ENCODE results near the gene KAT6B. TPM values are rescaled to one million over a fixed set of nuclear protein-coding genes. Genes with fewer than 3 reads are reported as not detected.

The KAT6B gene
- total and polyA plus RNA-seq, 2 donors (not counting 1 experiment from before 2014, with no cell fraction given) = 8.6 to 111 TPM

DNA sequence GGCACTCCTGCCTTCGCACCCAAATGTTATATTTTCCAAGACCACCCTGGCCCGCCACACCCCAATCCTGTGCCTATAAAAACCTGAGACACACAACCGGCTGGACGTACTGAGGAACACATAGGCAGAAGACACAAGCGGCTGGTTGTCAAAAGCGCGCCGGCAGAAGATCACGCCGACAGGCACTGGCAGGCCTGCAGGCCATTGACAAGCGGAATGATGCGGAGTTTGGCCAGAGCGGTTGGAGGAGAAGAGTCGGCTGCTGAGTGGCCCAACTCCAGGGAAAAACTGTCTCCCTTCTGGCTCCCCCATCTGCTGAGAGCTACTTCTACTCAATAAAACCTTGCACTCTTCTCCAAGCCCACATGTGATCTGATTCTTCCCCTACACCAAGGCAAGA lies 245.4 kb downstream of the KAT6B start:
- CTCF ChIA-PET = no interaction called here

DNA sequence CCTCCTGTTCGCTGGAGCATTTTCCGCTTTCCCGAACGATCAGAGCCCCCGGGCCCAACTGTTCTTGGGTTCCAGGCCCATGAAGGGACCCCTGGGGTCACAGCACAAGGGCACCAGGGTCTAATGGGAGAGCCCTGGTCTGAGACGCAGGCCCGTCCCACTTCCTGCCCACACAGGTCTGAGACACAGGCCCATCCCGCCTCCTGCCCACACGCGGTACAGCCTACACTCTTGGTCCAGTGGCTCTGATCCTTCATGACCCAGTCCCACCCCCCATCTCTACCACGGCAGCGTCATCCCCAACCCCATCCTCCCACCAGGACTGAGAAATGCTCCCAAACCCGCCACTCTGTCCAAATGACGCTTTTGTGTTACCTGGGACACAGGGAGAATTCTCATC lies 246.3 kb downstream of the KAT6B start:
- no peaks in the 10 kb centered on the region for H3K9me3 Mint-ChIP-seq (ENCODE audit: insufficient read depth)
- 74% methylated on average over 13 of the region's 14 CpGs for WGBS (ENCODE audit: insufficient coverage)
- CTCF ChIA-PET = no interaction called here

More for the DNA sequence above, 245.4 kb downstream of the KAT6B start:
- DNase-seq = no peak
- H3K9me3 ChIP-seq (ENCODE audit: control extremely low read depth in 1 of 3, control insufficient read depth in 2 of 3, insufficient read depth in 1 of 3, low read length in 2 of 3) = no peaks in the 10 kb centered on the region
- Mint-ChIP-seq H3K9me3 (ENCODE audit: insufficient read depth) (no peaks in the 10 kb centered on the region), H3K4me1 (no peaks in the 10 kb centered on the region), H3K27me3 (no peaks in the 10 kb centered on the region), H3K4me3 (no peak overlapping the region), H3K27ac (no peak overlapping the region)
- no peaks in the 10 kb centered on the region for H4K20me1 ChIP-seq (ENCODE audit: control insufficient read depth, insufficient read depth, low read length, poor library complexity, severe bottlenecking)
- no peaks in the 10 kb centered on the region for H3K27me3 ChIP-seq (replicated peaks in 1 of 4; ENCODE audit: control extremely low read depth in 1 of 4, control insufficient read depth in 3 of 4, insufficient read depth in 4 of 4, low read length in 3 of 4)
- POLR2A ChIA-PET = no interaction called here
- 100% methylated on average over 13 of the region's 14 CpGs for WGBS (ENCODE audit: insufficient coverage)
- no peak overlapping the region for H3K4me3 ChIP-seq (ENCODE audit: control extremely low read depth in 1 of 5, extremely low read depth in 1 of 5, insufficient read depth in 1 of 5, low read depth in 2 of 5, low read length in 4 of 5)
- no peaks in the 10 kb centered on the region for H3K4me1 ChIP-seq (ENCODE audit: control insufficient read depth in 2 of 2, insufficient read depth in 2 of 2, low read length in 2 of 2)
- H3K36me3 ChIP-seq (replicated peaks in 1 of 2; ENCODE audit: control extremely low read depth in 1 of 2, control insufficient read depth in 1 of 2, extremely low read depth in 1 of 2, insufficient read depth in 2 of 2, low read length in 1 of 2) = no peaks in the 10 kb centered on the region
- H3K4me2 ChIP-seq (replicated peaks; ENCODE audit: low read depth, low read length, poor library complexity, severe bottlenecking) = no peak overlapping the region
- H2AFZ ChIP-seq (ENCODE audit: insufficient read depth, low read depth, low read length, poor library complexity, severe bottlenecking) = no peak overlapping the region
- no peak overlapping the region for H3K27ac ChIP-seq (ENCODE audit: low read length in 2 of 2)
- H3K9ac ChIP-seq (ENCODE audit: low read length) = no peak overlapping the region
- TF ChIP-seq, protein P1, sequence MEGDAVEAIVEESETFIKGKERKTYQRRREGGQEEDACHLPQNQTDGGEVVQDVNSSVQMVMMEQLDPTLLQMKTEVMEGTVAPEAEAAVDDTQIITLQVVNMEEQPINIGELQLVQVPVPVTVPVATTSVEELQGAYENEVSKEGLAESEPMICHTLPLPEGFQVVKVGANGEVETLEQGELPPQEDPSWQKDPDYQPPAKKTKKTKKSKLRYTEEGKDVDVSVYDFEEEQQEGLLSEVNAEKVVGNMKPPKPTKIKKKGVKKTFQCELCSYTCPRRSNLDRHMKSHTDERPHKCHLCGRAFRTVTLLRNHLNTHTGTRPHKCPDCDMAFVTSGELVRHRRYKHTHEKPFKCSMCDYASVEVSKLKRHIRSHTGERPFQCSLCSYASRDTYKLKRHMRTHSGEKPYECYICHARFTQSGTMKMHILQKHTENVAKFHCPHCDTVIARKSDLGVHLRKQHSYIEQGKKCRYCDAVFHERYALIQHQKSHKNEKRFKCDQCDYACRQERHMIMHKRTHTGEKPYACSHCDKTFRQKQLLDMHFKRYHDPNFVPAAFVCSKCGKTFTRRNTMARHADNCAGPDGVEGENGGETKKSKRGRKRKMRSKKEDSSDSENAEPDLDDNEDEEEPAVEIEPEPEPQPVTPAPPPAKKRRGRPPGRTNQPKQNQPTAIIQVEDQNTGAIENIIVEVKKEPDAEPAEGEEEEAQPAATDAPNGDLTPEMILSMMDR (IDR thresholded peaks at IDR 0.05) = no peak
- TF ChIP-seq EZH2 (IDR thresholded peaks at IDR 0.05; ENCODE audit: borderline replicate concordance, insufficient read depth, low read depth, low read length, poor library complexity, severe bottlenecking) = no peak
- no peak for ATAC-seq (ENCODE audit: low read depth)
- intact Hi-C loops (cut with micrococcal nuclease) = no loop called here
- H3K79me2 ChIP-seq (ENCODE audit: control insufficient read depth, insufficient read depth, low read length) = no peaks in the 10 kb centered on the region

More for the DNA sequence above, 246.3 kb downstream of the KAT6B start:
- POLR2A ChIA-PET = interaction anchor here (0.7 kb wide), 1 partner anchor 54 kb away, joined by 3 read pairs; no protein-coding TSS in a partner anchor
- TF ChIP-seq, protein P1 (IDR thresholded peaks at IDR 0.05) = no peak
- H3K27ac Mint-ChIP-seq = no peak overlapping the region
- Histone ChIP-seq H3K36me3 (replicated peaks in 1 of 2; ENCODE audit: control extremely low read depth in 1 of 2, control insufficient read depth in 1 of 2, extremely low read depth in 1 of 2, insufficient read depth in 2 of 2, low read length in 1 of 2) (no peaks in the 10 kb centered on the region), H3K9ac (ENCODE audit: low read length) (no peak overlapping the region), H3K79me2 (ENCODE audit: control insufficient read depth, insufficient read depth, low read length) (no peaks in the 10 kb centered on the region), H2AFZ (ENCODE audit: insufficient read depth, low read depth, low read length, poor library complexity, severe bottlenecking) (no peak overlapping the region), H3K27ac (ENCODE audit: low read length in 2 of 2) (no peak overlapping the region), H3K4me3 (ENCODE audit: control extremely low read depth in 1 of 5, extremely low read depth in 1 of 5, insufficient read depth in 1 of 5, low read depth in 2 of 5, low read length in 4 of 5) (no peak overlapping the region), H4K20me1 (ENCODE audit: control insufficient read depth, insufficient read depth, low read length, poor library complexity, severe bottlenecking) (no peaks in the 10 kb centered on the region), H3K9me3 (ENCODE audit: control extremely low read depth in 1 of 3, control insufficient read depth in 2 of 3, insufficient read depth in 1 of 3, low read length in 2 of 3) (no peaks in the 10 kb centered on the region), H3K4me2 (replicated peaks; ENCODE audit: low read depth, low read length, poor library complexity, severe bottlenecking) (no peak overlapping the region), H3K4me1 (ENCODE audit: control insufficient read depth in 2 of 2, insufficient read depth in 2 of 2, low read length in 2 of 2) (no peaks in the 10 kb centered on the region), H3K27me3 (replicated peaks in 1 of 4; ENCODE audit: control extremely low read depth in 1 of 4, control insufficient read depth in 3 of 4, insufficient read depth in 4 of 4, low read length in 3 of 4) (no peaks in the 10 kb centered on the region)
- intact Hi-C loops (cut with micrococcal nuclease) = no loop called here
- ATAC-seq (ENCODE audit: low read depth) (no peak), DNase-seq (no peak)
- no peak overlapping the region for H3K4me3 Mint-ChIP-seq
- no peaks in the 10 kb centered on the region for H3K4me1 Mint-ChIP-seq
- H3K27me3 Mint-ChIP-seq = no peaks in the 10 kb centered on the region
